Melanocyte of skin (primary cell): ENCODE data around the gene ZNF587B. TPM values are rescaled to one million over a fixed set of nuclear protein-coding genes. Genes with fewer than 3 reads are reported as not detected.

Experiments
- total RNA-seq, 2 donors: library from RNA; depleted of rRNA; stranded (reverse); fragments of >200 nt; gene quantifications; 2 replicates each; pipeline ENCODE4 v1.2.3, GENCODE V29; 2012

ZNF587B gene
- total RNA-seq, result 10 to 100 TPM; 13.4 to 34.0 TPM

GRCh38 chr19:57830071-57830602, at the start of gene ZNF587B:
Gene ZNF587B (plus strand): TSS chr19:57830299. CDS start chr19:57830529, 230 bp downstream.

GRCh38 chr19:57814505-57815246, 15.4 kb upstream of the ZNF587B start, which contains the start of gene ZNF552:
Gene ZNF552 (minus strand): TSS chr19:57814913. CDS start chr19:57814743, 170 bp downstream.

DNA sequence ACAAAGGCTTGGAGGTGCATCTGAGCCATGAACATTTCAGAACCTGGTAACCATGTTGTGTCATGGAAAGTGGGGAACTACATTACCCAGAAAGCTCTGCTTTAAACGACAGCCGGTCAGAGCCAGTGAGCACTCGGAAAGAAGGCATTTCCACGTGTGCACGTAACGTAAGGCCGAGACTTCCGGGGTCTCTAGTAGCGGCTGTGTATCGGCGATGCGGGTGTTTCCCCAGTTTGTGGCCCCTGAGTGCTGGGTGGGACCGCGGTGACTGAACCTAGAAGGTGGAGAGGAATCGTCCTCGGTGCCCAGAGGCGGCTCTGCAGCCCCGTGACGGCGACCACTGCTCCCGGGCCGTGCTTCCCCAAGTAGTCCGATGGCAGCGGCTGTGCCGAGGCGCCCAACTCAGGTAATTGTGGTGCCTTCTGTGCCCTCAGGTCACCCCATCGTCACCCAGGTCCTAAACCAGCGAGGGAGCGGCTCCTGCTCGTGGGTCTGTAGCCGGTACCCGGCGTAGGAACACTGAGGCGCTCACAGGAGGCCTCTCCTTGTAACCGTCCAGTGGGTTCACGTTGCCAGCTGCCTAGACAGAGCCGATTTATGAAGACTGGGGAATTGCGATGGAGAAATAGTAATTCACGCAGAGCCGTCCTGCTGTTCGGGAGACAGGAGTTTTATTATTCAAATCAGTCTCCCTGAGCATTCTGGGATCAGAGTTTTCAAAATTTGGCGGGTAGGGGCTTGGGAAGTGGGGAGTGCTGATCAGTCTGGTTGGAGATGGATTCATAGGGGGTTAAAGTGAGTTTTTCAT, 19.8 kb downstream of the ZNF587B start, which contains the start of gene ZNF587:
TSS of gene ZNF587 (plus strand) at position 194 of the 808 bp plus-strand sequence. CDS start at position 374, 180 bp downstream.

DNA sequence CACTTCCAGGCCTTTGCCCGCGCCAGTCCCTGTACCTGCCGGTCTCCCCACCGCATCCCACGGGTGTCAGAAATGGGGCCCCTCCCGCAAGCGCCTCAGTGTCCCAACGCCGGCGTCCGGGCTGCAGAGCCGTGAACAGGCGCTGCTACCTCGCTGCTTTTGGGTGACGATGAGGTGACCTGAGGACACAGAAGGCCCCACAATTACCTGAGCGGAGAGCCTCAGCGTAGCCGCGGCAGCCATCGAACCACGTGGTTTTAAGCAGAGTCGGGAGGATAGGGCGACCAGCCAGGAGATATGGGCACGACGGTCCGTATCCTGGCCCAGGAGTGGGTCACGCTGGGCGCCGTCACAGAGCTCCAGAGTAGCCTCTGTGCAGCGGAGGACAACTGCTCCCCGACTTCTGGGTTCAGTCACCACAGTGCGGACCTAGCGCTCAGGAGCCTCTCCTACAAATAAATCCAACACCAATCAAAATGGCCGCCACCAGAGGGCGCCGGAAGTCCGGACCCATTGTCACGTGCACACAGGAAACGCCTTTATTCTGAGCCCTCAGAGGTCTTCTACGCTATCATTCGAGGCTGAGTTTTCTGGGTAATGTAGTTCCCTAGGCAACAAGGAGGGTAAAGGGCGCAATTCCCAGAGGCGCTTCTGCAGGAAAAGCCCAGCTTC, 58.6 kb downstream of the ZNF587B start, which contains the start of gene ZNF814:
TSS of gene ZNF814 (minus strand) at position 478 of the 672 bp plus-strand sequence. CDS start at position 243, 235 bp downstream.

Other genes starting within 250 kb of the ZNF587B start
- gene ZIK1, start 246.2 kb upstream of the ZNF587B start, total RNA-seq, result 10 to 100 TPM in 1 of 2 donors, 1 to 10 TPM in 1; 9.3 to 14.7 TPM
- gene ZNF530, start 230.4 kb upstream of the ZNF587B start, total RNA-seq, result 1 to 10 TPM; 7.6 to 7.7 TPM
- 10 to 100 TPM; 20.0 to 21.6 TPM for gene ZNF134, start 216.1 kb upstream of the ZNF587B start, total RNA-seq
- 1 to 10 TPM; 9.0 to 9.6 TPM for gene ZNF211, start 197.1 kb upstream of the ZNF587B start, total RNA-seq
- gene ZSCAN4, start 161.4 kb upstream of the ZNF587B start, total RNA-seq, result not detected
- gene ZNF551, start 148.3 kb upstream of the ZNF587B start, total RNA-seq, result 10 to 100 TPM in 1 of 2 donors, 1 to 10 TPM in 1; 6.9 to 11.7 TPM
- gene ZNF154, start 121.1 kb upstream of the ZNF587B start, total RNA-seq, result 1 to 10 TPM; 2.7 to 5.9 TPM
- gene ZNF671, start 102.7 kb upstream of the ZNF587B start, total RNA-seq, result 10 to 100 TPM in 1 of 2 donors, 1 to 10 TPM in 1; 9.7 to 12.0 TPM
- 10 to 100 TPM; 14.7 to 15.5 TPM for gene ZNF776, start 83.5 kb upstream of the ZNF587B start, total RNA-seq
- gene ZNF586, start 60.6 kb upstream of the ZNF587B start, total RNA-seq, result 10 to 100 TPM in 1 of 2 donors, 1 to 10 TPM in 1; 9.6 to 12.0 TPM
- 1 to 10 TPM; 5.0 to 8.3 TPM for gene ZNF552, start 15.4 kb upstream of the ZNF587B start, total RNA-seq
- 10 to 100 TPM; 21.0 to 29.0 TPM for gene ZNF587, start 19.6 kb downstream of the ZNF587B start, total RNA-seq
- gene ZNF814, start 58.7 kb downstream of the ZNF587B start, total RNA-seq, result 10 to 100 TPM in 1 of 2 donors, 1 to 10 TPM in 1; 9.6 to 12.7 TPM
- gene ZNF417, start 86.3 kb downstream of the ZNF587B start, total RNA-seq, result 1 to 10 TPM; 8.6 to 9.7 TPM
- 1 to 10 TPM; 3.1 to 6.3 TPM for gene ZNF418, start 105.1 kb downstream of the ZNF587B start, total RNA-seq
- 1 to 10 TPM; 3.4 to 7.0 TPM for gene ZNF256, start 117.4 kb downstream of the ZNF587B start, total RNA-seq
- gene C19orf18, start 144.2 kb downstream of the ZNF587B start, total RNA-seq, result under 1 TPM in 1 of 2 donors, not detected in 1; 0.34 TPM
- gene ZNF606, start 172.5 kb downstream of the ZNF587B start, total RNA-seq, result 10 to 100 TPM in 1 of 2 donors, 1 to 10 TPM in 1; 7.7 to 16.5 TPM
- gene ZSCAN1, start 203.7 kb downstream of the ZNF587B start, total RNA-seq, result not detected
- gene ZNF135, start 229.0 kb downstream of the ZNF587B start, total RNA-seq, result 1 to 10 TPM; 2.7 to 3.4 TPM